Urothelium cell line (cell line): ENCODE data around the gene HNRNPAB.
A peak's percentile ranks its signal among the peaks of the same experiment; 100 is the strongest.
"Not testable (repeated sequence)": the region's sequence is repeated elsewhere in the genome, so short reads cannot be mapped to it uniquely, and the experiment has no call there.

ENCODE experiments used
- DNase-seq: peaks from one replicate; pipeline ENCODE4 v3.0.0; 2011; ENCODE audit warnings: low spot score, mixed read lengths
- FAIRE-seq: peaks from 2 replicates; lab custom pipeline; 2011; peaks lifted over from hg19 to GRCh38; lab: Jason Lieb, UNC

Gene HNRNPAB

GRCh38 chr5:178196281-178196812 is 8.0 kb upstream of the HNRNPAB start:
- DNase-seq (no peak), FAIRE-seq (no peak)

GRCh38 chr5:178196986-178197385 is 7.3 kb upstream of the HNRNPAB start:
- no peak for DNase-seq
- no peak for FAIRE-seq

- FAIRE-seq, DNase-seq: not testable (repeated sequence)
Measured at GRCh38 chr5:178198151-178198550, 6.2 kb upstream of the HNRNPAB start.

GRCh38 chr5:178198706-178199105 is 5.6 kb upstream of the HNRNPAB start:
- FAIRE-seq (no peak), DNase-seq (no peak)

- DNase-seq, result no peak
- FAIRE-seq, result no peak
Measured at GRCh38 chr5:178199581-178200434, 4.5 kb upstream of the HNRNPAB start.

- DNase-seq, result no peak
- FAIRE-seq, result no peak
Measured at GRCh38 chr5:178201221-178201926, 3.0 kb upstream of the HNRNPAB start.

- DNase-seq (no peak), FAIRE-seq (no peak)
Measured at GRCh38 chr5:178201927-178202235, 2.5 kb upstream of the HNRNPAB start.

GRCh38 chr5:178202541-178202940 is 1.8 kb upstream of the HNRNPAB start:
- FAIRE-seq, result no peak

GRCh38 chr5:178203670-178204181 is 607 bp upstream of the HNRNPAB start:
- FAIRE-seq (no peak), DNase-seq (no peak)

More at GRCh38 chr5:178202541-178202940, 1.8 kb upstream of the HNRNPAB start:
- DNase-seq, result no peak

GRCh38 chr5:178204935-178205748 is 809 bp downstream of the HNRNPAB start:
- no peak for FAIRE-seq

GRCh38 chr5:178205749-178206047 is 1.4 kb downstream of the HNRNPAB start:
- FAIRE-seq (no peak), DNase-seq (no peak)

More at GRCh38 chr5:178204935-178205748, 809 bp downstream of the HNRNPAB start:
- DNase-seq, result peak; percentile 91

- no peak for FAIRE-seq
- no peak for DNase-seq
Measured at GRCh38 chr5:178206166-178207101, 2.1 kb downstream of the HNRNPAB start.

- peak; percentile 27 for DNase-seq
- FAIRE-seq, result no peak
Measured at GRCh38 chr5:178207183-178207916, 3.0 kb downstream of the HNRNPAB start.

- DNase-seq (no peak), FAIRE-seq (no peak)
Measured at GRCh38 chr5:178207917-178208280, 3.6 kb downstream of the HNRNPAB start.

- FAIRE-seq (no peak), DNase-seq (no peak)
Measured at GRCh38 chr5:178208540-178209227, 4.4 kb downstream of the HNRNPAB start.

- FAIRE-seq (no peak), DNase-seq (no peak)
Measured at GRCh38 chr5:178209334-178210072, 5.2 kb downstream of the HNRNPAB start.

- no peak for FAIRE-seq
- no peak for DNase-seq
Measured at GRCh38 chr5:178210073-178210535, 5.8 kb downstream of the HNRNPAB start.

- FAIRE-seq, result no peak
- DNase-seq, result no peak
Measured at GRCh38 chr5:178210686-178211085, 6.4 kb downstream of the HNRNPAB start.
